GM19395 (cell line): ENCODE data around the gene MAP3K4.

Experiments used
- ATAC-seq: cut with Tn5 transposase; IDR thresholded peaks from one replicate; pipeline ENCODE4 v1.9.1; 2021; ENCODE audit warnings: mild to moderate bottlenecking, moderate library complexity; ENCODE audit not compliant: unreplicated experiment

Gene MAP3K4

DNA sequence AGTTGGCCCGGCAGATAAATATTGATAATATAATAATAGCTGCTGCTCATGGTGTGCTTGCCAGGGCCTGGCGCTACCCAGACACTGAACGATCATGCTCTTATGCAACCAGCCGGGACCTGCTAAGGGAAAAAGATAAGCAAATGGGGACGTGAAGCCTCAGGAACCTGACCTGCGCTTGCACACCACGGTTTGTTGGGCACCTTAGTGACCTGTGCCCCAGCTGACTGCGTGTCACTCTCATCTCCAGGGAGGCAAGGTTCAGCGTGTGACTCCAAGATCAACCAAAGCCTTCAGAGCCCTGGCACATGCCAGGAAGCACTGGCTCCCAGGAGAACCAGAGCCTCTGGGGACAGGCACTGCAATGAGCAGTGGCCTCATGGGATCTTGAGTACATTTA is 171.2 kb downstream of the MAP3K4 start:
- no peak for ATAC-seq

DNA sequence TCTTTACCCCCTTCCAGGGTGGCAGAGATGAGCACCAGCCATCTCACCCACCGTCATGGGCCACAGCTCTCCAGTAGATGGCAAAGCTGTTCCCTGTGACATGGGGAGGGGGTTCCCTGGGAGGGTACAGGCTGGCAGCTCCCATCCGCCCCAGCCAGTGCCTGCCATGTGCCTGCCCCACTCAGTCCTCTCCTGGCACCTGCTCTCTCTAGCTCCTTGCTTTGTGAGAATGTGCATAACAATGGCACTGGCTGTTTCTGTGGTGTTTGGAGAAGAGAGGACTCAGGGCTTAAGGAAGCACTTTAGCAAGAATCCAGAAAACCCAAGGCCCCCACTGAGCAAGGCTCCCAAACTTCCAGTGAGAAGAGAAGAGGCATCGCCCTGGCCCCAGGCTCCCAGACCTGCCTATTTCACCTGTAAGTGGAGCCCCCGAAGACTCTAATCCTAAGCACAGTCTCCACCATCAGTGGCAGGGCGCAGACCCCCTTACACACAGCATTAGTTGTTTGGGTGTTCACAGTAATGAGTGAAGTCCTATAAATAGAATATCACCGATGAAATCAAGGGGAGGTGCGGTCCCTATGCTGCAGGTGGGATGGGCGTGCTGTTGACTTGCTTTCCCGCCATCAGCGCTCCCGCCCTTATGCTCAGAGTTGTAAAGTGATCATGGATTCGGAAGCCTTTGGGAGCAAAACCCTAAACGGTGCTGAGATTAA is 172.1 kb downstream of the MAP3K4 start:
- ATAC-seq: no peak

DNA sequence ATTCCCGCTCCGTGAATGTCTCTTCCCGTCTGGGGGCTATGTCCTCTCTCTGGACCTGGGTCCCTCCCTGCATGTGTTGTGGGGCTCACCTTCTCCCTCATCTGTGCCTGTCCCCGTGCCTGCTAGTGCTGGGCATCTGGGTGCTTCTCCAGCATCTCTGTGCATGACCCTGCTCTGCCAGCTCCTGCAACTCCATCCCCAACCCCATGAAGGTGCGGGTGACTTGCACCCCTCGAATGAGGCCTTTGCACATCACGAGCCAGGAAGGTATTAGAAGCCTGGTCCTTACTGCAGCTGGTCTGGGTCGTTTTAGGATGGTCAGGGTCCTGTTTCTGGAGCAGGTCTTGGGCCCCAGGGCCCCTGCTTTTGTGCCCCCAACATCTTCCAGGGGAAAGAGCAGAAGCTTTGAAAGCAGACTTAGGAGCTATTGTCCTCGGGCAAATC is 172.6 kb downstream of the MAP3K4 start:
- no peak for ATAC-seq

DNA sequence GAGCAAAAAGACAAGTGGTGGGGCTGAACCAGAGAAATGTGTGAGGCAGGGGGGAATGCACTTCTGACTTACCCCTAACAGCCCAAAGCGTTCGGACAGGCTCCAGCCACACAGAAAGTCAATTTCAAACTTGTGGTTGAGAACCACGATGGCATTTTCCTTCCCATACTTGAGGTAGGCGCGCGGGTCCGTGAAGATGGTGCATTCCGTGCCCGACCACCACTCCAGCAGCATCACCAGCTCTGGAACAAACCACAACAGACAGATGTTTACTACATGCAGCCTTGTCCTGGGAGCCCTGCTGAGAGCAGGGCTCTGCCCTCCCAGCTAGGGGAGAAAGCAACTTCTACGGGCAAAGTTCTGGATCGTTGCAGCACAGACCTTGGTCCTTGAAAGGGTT is 174.6 kb downstream of the MAP3K4 start:
- ATAC-seq: no peak

DNA sequence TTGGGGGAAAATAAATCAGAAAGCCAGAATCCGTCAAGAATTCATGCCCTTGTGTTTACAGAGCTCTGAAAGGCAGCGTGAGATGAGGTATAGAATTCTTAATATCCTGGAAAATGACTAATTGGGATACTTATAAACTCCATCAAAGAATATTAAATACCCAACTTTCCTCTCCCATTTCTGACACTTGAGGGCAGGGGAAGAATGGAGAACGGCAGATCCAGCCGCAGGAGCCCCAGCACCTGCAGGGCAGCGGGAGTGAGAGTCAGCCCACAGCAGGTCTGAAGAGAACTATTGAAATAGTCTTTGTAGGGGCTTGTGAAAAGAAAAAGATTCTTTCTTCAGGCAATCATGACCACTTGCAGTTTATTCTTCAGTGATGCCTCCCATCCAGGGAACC is 175.1 kb downstream of the MAP3K4 start:
- no peak for ATAC-seq
